ENCODE data around the gene RETSAT. TPM values are rescaled to one million over a fixed set of nuclear protein-coding genes. Genes with fewer than 3 reads are reported as not detected.

The RETSAT gene
- total and polyA plus RNA-seq, 2 of the 13 experiments (the other 11 are each of a cell fraction or from before 2014, with no cell fraction given): 46.7 to 61.0 TPM

DNA sequence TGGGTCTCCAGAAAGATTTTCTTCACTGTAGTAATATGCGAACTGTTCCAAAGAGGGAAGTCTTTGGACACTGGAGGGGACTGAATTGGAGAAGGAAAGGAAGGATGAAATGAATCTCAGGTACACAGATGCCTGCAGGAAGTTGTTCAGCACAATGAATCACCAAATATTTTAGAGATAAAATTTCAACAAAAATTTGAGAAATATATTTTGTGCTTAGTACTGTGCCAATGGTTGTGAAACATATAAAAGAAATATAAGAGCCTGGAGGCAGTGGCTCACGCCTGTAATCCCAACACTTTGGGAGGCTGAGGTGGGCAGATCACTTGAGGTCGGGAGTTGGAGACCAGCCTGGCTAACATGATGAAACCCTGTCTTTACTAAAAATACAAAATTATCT lies 3.4 kb upstream of the RETSAT start:
- ChIA-PET CTCF (ENCODE audit: low intra/inter-chr PET ratio, low total read pairs) (no interaction called here), POLR2A (interaction anchor here (1.7 kb wide), 1 partner anchor 8 kb away, joined by 5 read pairs; no protein-coding TSS in a partner anchor)
- Histone ChIP-seq H3K27ac (ENCODE audit: extremely low read length, insufficient read depth, low read length) (no peak overlapping the region), H3K9ac (ENCODE audit: insufficient read depth, low read depth, low read length) (no peak overlapping the region), H3K27me3 (ENCODE audit: control insufficient read depth in 1 of 2, insufficient read depth in 2 of 2, low read length in 2 of 2) (no peaks in the 10 kb centered on the region; a peak in 1 of 5 replicates), H2AFZ (ENCODE audit: low read length) (no peak overlapping the region), H3K79me2 (ENCODE audit: insufficient read depth, low read length) (peaks cover 25% of the 10 kb centered on the region), H3K9me3 (ENCODE audit: low read length) (no peaks in the 10 kb centered on the region), H3K4me2 (ENCODE audit: low read depth, low read length) (no peak overlapping the region), H4K20me1 (ENCODE audit: insufficient read depth, low read length) (no peaks in the 10 kb centered on the region), H3K36me3 (replicated peaks in 1 of 2; ENCODE audit: control insufficient read depth in 1 of 2, insufficient read depth in 2 of 2, low read length in 2 of 2) (peaks cover 0 to 4% of the 10 kb centered on the region in 2 experiments; a peak in 2 of 5 replicates), H3K4me1 (ENCODE audit: insufficient read depth, low read length) (peaks cover 25% of the 10 kb centered on the region), H3K4me3 (replicated peaks in 1 of 3; ENCODE audit: insufficient read depth in 1 of 3, low read depth in 2 of 3, low read length in 3 of 3) (no peak overlapping the region)
- intact Hi-C loops (cut with micrococcal nuclease; ENCODE audit: unreplicated experiment): no loop called here
- in situ Hi-C loops (cut with HindIII; ENCODE audit: extremely low pct_ligation_motif_present, low pct_unique_long_range_greater_than_20kb): no loop called here
- no TSS peak for BruUV-seq (replicated peaks)
- WGBS (ENCODE audit: low lambda C conversion rate): 96% methylated on average over 3 of the region's 3 CpGs
- FAIRE-seq (no peak), DNase-seq (ENCODE audit: low spot score) (no peak), ATAC-seq (no peak)
- no peak for TF ChIP-seq SAP130 (CRISPR knock-in tag; IDR thresholded peaks at IDR 0.05; ENCODE audit: low read depth)
- TF ChIP-seq, protein P1, sequence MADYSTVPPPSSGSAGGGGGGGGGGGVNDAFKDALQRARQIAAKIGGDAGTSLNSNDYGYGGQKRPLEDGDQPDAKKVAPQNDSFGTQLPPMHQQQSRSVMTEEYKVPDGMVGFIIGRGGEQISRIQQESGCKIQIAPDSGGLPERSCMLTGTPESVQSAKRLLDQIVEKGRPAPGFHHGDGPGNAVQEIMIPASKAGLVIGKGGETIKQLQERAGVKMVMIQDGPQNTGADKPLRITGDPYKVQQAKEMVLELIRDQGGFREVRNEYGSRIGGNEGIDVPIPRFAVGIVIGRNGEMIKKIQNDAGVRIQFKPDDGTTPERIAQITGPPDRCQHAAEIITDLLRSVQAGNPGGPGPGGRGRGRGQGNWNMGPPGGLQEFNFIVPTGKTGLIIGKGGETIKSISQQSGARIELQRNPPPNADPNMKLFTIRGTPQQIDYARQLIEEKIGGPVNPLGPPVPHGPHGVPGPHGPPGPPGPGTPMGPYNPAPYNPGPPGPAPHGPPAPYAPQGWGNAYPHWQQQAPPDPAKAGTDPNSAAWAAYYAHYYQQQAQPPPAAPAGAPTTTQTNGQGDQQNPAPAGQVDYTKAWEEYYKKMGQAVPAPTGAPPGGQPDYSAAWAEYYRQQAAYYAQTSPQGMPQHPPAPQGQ (CRISPR knock-in tag; IDR thresholded peaks at IDR 0.05; ENCODE audit: borderline replicate concordance): no peak
- no peak for TF ChIP-seq TGIF2 (CRISPR knock-in tag; IDR thresholded peaks at IDR 0.05)

DNA sequence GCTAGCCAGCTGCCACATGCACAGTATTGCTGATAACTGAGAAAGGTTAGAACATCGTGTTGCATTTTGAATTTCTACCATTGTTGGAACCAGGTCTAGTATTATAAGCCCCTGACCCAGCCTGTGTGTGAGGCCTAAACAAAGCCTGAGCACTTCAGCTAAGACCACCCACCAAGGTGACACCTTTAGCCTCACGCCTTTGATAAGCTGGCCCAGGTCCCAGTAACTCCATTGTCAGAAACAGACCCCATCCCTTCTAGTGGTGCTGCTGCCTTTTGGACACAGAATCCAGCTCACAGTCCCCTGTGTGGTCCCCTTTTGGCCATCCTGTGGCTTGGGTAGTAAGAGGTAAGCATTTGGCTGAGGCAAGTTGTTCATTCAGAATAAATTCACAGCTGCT lies 1.9 kb upstream of the RETSAT start:
- peaks cover 35% of the 10 kb centered on the region for H3K79me2 ChIP-seq (ENCODE audit: insufficient read depth, low read length)

More for the DNA sequence above, 1.9 kb upstream of the RETSAT start:
- Histone ChIP-seq H3K4me1 (ENCODE audit: insufficient read depth, low read length) (peaks cover 33% of the 10 kb centered on the region), H3K9me3 (ENCODE audit: low read length) (no peaks in the 10 kb centered on the region), H3K4me3 (replicated peaks in 1 of 3; ENCODE audit: insufficient read depth in 1 of 3, low read depth in 2 of 3, low read length in 3 of 3) (no peak overlapping the region), H3K27ac (ENCODE audit: extremely low read length, insufficient read depth, low read length) (no peak overlapping the region), H2AFZ (ENCODE audit: low read length) (no peak overlapping the region), H3K9ac (ENCODE audit: insufficient read depth, low read depth, low read length) (no peak overlapping the region), H3K36me3 (replicated peaks in 1 of 2; ENCODE audit: control insufficient read depth in 1 of 2, insufficient read depth in 2 of 2, low read length in 2 of 2) (peaks cover 4 to 9% of the 10 kb centered on the region in 2 experiments; a peak in 4 of 5 replicates), H3K27me3 (ENCODE audit: control insufficient read depth in 1 of 2, insufficient read depth in 2 of 2, low read length in 2 of 2) (no peaks in the 10 kb centered on the region; a peak in 1 of 5 replicates), H4K20me1 (ENCODE audit: insufficient read depth, low read length) (no peaks in the 10 kb centered on the region), H3K4me2 (ENCODE audit: low read depth, low read length) (no peak overlapping the region)
- DNase-seq (ENCODE audit: low spot score): no peak
- in situ Hi-C loops (cut with HindIII; ENCODE audit: extremely low pct_ligation_motif_present, low pct_unique_long_range_greater_than_20kb) (no loop called here), intact Hi-C loops (cut with micrococcal nuclease; ENCODE audit: unreplicated experiment) (no loop called here)
- BruUV-seq (replicated peaks): no TSS peak
- WGBS (ENCODE audit: low lambda C conversion rate): 100% methylated on average over 2 of the region's 2 CpGs
- ATAC-seq: no peak
- TF ChIP-seq HOXA9 (CRISPR knock-in tag; IDR thresholded peaks at IDR 0.05; ENCODE audit: borderline replicate concordance): no peak
- no peak for TF ChIP-seq ZNF484 (CRISPR knock-in tag; IDR thresholded peaks at IDR 0.05; ENCODE audit: borderline replicate concordance, low read depth)
- no peak for TF ChIP-seq DNMT1 (CRISPR knock-in tag; IDR thresholded peaks at IDR 0.05)
- TF ChIP-seq ZNF790 (CRISPR knock-in tag; IDR thresholded peaks at IDR 0.05; ENCODE audit: borderline replicate concordance): no peak
- no peak for TF ChIP-seq AGO1 (IDR thresholded peaks at IDR 0.05; ENCODE audit: low read depth, low read length, poor library complexity, severe bottlenecking)
- TF ChIP-seq DMAP1 (CRISPR knock-in tag; IDR thresholded peaks at IDR 0.05): no peak
- TF ChIP-seq ZNF841 (CRISPR knock-in tag; IDR thresholded peaks at IDR 0.05; ENCODE audit: borderline replicate concordance): no peak
- no peak for FAIRE-seq
- CTCF ChIA-PET (ENCODE audit: low intra/inter-chr PET ratio, low total read pairs): no interaction called here
- POLR2A ChIA-PET: interaction anchor here (1.7 to 8.5 kb wide), 2 partner anchors 9 to 30 kb away, joined by 5 to 142 read pairs; partner anchors contain the start of gene TGOLN2

All from HepG2 (cell line).